ENCODE measurements around the gene ABCC10.
"Not testable (repeated sequence)": the region's sequence is repeated elsewhere in the genome, so short reads cannot be mapped to it uniquely, and the experiment has no call there.

The ABCC10 gene

DNA sequence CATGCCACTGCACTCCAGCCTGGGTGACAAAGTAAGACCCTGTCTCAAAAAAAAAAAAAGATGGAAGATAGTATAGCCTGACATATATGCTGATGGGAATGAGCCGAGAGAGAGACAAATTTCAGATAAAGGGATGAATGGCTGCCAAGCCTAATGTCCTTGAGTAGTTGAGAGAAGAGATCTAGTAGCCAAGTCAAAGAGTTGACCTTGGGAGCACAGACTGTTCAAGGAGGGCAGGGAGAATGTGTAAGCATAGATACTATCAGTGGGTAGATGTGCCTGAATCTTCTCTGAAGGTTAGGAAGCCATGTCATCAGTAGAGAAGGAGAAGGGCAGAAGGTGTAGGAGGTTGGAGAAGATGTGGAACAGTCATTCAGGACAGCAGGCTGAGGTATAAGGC, 20.0 kb upstream of the ABCC10 start:
- DNase-seq (ENCODE audit: extremely low read depth in 1 of 2, low read depth in 1 of 2): no peak

DNA sequence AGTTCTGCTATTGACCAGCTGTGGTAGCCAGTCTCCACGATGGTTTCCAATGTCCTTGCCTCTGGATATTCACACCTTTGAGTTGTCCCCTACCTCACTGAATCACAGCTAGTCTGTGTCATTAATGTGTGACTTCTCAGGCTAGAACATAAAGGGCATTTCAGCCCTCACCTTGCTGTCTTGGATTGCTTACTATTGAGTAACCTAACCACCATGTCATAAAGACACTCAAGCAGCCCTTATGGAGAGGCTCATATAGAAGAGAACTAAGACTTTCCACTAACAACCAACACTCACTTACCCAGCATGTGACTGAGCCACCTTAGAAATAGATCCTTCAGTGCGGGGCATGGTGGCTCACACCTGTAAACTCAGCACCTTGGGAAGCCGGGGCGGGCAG, 19.1 kb upstream of the ABCC10 start:
- DNase-seq (ENCODE audit: extremely low read depth in 1 of 2, low read depth in 1 of 2): no peak

GRCh38 chr6:43410776-43411175, 16.6 kb upstream of the ABCC10 start:
- not testable (repeated sequence) for DNase-seq (ENCODE audit: extremely low read depth in 1 of 2, low read depth in 1 of 2)

- no peak for DNase-seq (ENCODE audit: extremely low read depth in 1 of 2, low read depth in 1 of 2)
Observed at GRCh38 chr6:43412541-43412940, 14.8 kb upstream of the ABCC10 start.

DNA sequence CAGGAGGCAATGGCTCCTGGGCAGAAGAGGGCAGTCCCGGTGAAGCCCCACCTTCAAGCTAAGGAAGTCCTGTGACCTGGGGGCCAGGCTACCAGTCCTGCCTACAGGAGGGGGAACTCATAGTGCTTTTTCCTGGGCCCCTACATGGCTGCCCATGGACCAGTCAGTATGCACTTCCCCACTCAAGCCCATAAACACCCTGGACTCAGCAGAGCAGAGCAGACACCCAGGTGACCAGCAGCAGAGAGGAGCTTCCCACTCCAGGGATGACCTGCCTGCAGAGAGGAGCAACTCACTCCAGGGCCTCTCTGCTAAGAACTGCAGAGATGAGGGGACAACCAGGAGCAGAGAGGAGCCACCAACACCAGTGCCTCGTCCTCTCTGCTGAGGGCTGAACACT, 14.3 kb upstream of the ABCC10 start:
- no peak for DNase-seq (ENCODE audit: extremely low read depth in 1 of 2, low read depth in 1 of 2)

- not testable (repeated sequence) for DNase-seq (ENCODE audit: extremely low read depth in 1 of 2, low read depth in 1 of 2)
Observed at GRCh38 chr6:43415275-43415674, 12.1 kb upstream of the ABCC10 start.

DNA sequence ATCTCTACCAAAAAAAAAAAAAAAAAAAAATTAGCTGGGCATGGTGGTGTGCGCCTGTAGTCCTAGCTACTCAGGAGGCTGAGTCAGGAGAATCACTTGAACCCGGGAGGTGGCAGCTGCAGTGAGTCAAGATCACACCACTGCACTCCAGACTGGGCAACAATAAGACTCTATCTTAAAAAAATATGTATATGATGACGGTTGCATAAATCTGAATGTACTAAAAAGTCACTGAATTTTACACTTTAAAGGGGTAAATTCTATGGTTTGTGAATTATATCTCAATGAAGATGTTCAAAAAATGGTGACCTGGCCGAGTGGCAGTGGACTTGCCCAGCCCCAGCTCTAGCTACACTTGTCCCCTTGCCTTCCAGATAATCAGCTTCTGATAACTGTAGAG, 10.4 kb upstream of the ABCC10 start:
- DNase-seq (ENCODE audit: extremely low read depth in 1 of 2, low read depth in 1 of 2): no peak

DNA sequence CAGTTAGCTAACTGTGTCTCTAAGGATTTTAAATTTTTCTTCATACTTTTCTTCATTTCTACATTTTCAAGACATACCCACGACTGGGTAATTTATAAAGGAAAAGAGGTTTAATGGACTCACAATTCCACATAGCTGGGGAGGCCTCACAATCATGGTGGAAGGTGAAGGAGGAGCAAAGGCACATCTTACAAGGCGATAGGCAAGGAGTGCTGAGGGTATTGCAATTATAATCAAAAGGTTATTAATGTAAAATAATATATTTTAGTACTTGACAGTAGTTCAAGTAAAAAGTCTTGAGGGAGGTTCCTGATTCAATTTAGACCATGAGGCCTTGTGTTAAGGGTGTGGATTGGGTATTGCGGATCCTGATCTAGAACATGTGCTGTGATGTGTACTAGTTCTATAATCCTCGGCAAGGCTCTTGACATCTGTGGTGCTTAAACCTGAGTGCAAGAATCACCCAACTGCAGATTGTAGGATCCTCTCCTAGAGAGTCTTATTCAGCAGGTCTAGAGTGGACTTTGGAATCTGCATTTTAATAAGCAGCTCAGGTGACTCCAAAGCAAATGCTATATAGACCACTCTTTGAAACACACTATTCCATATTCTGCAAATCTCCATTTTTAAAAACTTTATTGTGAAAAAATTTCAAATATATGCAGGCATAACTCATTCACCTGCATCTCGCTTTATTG, 7.2 kb upstream of the ABCC10 start:
- DNase-seq (ENCODE audit: extremely low read depth in 1 of 2, low read depth in 1 of 2): no peak

DNA sequence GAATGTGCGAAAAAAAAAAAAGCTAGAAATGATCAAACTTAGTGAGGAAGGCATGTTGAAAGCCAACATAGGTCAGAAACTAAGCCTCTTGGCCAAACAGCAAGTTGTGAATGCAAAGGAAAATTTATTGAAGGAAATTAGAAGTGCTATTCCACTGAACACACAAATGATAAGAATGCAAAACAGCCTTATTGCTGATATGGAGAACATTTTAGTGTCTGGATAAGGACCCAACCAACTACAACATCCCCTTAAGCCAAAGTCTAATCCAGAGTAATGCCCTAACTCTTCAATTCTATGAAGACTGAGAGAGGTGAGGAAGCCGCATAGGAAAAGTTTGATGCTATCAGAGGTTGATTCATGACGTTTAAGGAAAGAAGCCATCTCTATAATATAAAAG, 5.5 kb upstream of the ABCC10 start:
- no peak for DNase-seq (ENCODE audit: extremely low read depth in 1 of 2, low read depth in 1 of 2)

DNA sequence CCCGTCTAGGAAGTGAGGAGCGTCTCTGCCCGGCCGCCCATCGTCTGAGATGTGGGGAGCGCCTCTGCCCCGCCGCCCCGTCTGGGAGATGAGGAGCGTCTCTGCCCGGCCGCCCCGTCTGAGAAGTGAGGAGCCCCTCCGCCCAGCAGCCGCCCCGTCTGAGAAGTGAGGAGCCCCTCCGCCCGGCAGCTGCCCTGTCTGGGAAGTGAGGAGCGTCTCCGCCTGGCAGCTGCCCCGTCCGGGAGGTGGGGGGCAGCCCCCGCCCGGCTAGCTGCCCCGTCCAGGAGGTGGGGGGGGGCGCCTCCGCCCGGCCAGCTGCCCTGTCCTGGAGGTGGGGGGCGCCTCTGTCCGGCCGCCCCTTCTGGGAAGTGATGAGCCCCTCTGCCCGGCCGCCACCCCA, 2.3 kb upstream of the ABCC10 start:
- not testable (repeated sequence) for DNase-seq (ENCODE audit: extremely low read depth in 1 of 2, low read depth in 1 of 2)

- no peak for DNase-seq (ENCODE audit: extremely low read depth in 1 of 2, low read depth in 1 of 2)
Observed at GRCh38 chr6:43426928-43427405, 374 bp upstream of the ABCC10 start.

DNA sequence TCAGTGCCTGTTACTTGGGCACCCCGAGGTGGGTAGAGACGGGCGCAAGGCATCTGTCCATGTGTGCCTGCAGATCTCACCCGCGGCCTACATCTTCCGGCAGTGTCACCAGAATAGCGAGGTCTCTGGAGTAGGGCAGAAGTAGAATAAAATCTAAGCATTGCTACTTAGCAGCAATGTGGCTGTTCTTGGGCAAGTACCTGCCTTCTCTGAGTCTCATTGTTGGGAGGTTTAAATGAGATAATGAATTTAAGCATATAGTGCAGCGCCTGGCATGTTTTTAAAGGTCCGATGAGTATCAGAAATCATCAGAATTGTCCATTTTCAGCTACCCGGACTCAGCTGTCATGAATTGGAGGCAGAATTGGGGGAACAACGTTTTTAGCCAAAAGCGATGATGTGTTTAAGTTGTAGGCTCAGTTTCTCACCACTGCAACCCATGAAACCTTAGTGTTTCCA, 800 bp downstream of the ABCC10 start:
- DNase-seq (ENCODE audit: extremely low read depth in 1 of 2, low read depth in 1 of 2): no peak

GRCh38 chr6:43428874-43429273, 1.5 kb downstream of the ABCC10 start:
- no peak for DNase-seq (ENCODE audit: extremely low read depth in 1 of 2, low read depth in 1 of 2)

- no peak for DNase-seq (ENCODE audit: extremely low read depth in 1 of 2, low read depth in 1 of 2)
Observed at GRCh38 chr6:43432009-43432945, 4.9 kb downstream of the ABCC10 start.

DNA sequence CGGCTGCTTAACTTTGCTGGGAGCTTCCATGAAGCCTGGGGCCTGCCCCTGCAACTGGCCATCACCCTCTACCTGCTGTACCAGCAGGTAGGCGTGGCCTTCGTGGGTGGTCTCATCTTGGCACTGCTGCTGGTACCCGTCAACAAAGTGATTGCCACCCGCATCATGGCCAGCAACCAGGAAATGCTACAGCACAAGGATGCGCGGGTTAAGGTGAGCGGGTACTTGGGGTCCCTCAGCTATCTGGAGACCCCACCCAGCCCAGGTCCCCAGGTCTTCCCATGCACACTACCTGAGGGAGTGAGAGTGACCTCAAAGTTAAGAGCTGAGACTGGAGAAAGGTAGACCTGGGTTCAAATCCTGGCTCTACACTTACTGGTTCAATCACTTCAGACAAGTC, 5.8 kb downstream of the ABCC10 start:
- DNase-seq (ENCODE audit: extremely low read depth in 1 of 2, low read depth in 1 of 2): no peak

DNA sequence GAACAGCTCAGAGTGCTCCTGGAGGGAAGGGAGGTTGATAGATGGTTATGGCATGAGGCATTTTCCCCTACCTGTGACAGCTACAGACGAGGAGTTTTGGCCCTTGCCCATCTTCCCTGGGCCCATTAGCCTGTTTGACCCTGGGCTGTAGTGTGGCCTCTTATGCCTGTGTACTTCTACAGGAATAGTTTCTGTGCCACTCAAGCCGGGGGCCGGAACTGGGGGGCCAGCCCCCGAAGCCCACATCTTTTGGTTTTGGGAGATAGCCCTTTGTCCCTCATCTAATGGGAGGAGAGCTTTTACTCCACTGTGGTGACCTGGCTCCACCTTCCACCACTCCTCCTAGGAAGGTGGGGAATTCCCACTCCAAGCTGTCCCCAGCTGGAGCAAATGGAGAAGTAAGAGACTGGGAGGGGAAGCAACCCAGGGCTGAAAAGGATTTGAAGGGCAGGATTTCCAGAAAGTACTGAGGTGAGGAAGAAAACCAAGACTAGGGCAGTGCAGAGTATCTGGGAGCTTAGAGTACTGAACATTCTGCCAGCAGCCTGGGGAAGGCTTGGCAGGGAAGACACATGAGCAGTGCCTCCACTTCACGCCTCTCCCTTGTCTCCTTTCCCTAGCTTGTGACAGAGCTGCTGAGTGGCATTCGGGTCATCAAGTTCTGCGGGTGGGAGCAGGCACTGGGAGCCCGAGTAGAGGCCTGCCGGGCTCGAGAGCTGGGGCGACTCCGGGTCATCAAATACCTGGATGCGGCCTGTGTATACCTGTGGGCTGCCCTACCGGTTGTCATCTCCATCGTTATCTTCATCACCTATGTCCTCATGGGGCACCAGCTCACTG, 6.9 kb downstream of the ABCC10 start:
- no peak for DNase-seq (ENCODE audit: extremely low read depth in 1 of 2, low read depth in 1 of 2)

DNA sequence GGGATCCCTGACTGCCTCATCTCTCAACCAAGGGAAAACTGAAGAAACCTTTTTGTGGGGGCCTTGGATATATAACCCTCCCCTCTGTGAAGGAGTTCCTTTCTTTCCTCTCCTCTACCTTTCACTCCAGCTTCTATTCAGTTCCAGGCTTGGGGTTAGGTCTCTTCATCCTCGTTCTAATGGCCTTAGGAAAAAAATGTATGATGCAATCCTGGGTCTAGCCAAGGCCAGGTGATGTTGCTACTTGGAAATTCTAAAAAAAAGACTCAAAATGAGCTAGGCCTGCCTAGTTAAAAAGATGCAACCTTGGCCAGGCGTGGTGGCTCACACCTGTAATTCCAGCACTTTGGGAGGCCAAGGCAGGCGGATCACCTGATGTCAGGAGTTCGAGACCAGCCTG, 7.6 kb downstream of the ABCC10 start:
- DNase-seq (ENCODE audit: extremely low read depth in 1 of 2, low read depth in 1 of 2): no peak

DNA sequence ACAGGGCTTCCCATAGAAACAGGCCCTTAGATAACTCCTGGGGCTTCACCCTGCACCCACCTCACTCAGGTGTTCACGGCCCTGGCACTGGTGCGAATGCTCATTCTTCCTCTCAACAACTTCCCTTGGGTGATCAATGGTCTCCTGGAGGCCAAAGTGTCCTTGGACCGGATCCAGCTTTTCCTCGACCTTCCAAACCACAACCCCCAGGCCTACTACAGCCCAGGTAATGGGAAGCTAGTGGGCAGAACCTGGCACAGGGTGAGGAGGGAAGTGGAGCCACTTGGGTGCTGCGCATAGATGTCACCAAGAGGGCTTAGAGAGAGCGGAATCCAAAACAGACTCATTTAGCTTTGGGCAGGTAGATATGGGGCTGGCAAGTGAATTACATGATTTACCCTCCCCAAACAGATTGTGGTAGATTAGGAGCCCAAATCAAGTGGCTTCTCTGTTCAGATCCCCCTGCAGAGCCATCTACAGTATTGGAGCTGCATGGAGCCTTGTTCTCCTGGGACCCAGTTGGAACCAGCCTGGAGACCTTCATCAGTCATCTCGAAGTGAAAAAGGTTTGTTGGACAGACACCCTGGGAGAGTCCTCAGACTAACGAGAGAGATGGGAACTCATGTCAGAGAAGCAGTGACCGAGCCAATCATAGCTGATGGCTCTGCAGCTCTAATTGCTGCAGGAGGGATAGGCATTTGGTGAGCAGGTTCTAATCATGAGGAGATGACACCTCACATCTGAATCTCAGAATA, 8.5 kb downstream of the ABCC10 start:
- DNase-seq (ENCODE audit: extremely low read depth in 1 of 2, low read depth in 1 of 2): no peak

DNA sequence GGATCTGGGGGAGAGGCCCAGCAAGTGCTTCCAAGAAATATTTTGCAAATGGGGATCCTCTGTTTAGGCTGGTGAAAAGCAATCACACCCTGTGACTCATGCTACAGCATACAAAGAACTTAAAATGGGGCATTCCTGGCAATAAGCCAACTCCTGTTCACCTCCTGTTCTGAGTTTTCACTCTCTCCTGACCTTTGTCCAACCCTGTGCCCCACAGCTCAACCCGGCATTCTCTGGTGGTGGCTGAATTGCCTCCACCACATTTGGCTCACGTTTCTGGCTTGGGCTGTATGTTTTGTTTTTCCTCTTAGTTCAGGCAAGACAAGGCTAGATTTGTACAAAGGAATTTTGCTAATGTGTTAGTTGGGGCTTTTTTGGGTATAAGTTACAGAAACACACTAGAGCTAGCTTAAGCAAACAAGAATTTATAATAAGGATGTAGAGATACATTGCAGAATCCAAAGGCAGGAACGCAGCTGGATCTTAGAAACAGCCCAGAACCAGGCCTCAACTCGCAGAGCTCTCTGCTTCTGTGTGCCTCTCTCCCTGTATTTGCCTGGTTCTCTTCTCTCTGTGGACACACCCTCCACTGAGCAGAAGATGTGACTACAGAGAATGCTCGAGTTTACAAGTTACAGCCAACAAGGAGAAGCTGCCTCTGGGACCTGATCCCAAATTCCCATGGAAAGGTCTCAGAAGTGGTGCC, 9.4 kb downstream of the ABCC10 start:
- no peak for DNase-seq (ENCODE audit: extremely low read depth in 1 of 2, low read depth in 1 of 2)

DNA sequence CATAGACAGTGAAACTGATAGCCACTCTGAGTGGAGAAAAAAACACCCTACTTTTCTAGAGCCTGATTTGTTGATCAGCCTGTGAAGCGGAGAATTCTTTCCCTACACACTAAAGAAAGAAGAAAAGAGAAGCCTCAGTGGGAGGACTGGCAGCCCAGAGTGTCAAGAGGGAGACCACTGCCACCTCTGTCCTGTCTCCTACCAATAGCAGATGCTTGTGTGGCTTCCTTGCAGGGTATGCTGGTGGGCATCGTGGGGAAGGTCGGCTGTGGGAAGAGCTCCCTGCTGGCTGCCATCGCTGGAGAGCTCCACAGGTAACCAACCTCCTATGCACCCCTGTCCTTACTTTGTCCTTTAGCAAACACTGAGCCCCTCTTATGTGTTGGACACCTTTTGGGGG, 10.4 kb downstream of the ABCC10 start:
- no peak for DNase-seq (ENCODE audit: extremely low read depth in 1 of 2, low read depth in 1 of 2)
